Fibroblast of lung (primary cell): Measurements from ENCODE around the gene ATXN1.

Source experiments
- EZH2 ChIP-seq: IDR thresholded peaks from 2 replicates; pipeline ENCODE4 v1.5.1; 2012; ENCODE audit warnings: low read length, control low read depth, mild to moderate bottlenecking; ENCODE audit errors: missing control alignments
- TF ChIP-seq, protein P1 (sequence below), 2 donors: IDR thresholded peaks in 1 of 2; conservative IDR thresholded peaks in 1 of 2; 1 replicate in 1 of 2; 2 replicates in 1 of 2; pipeline ENCODE4 v1.5.1; 2011 to 2012; ENCODE audit warnings: low read length in 2 of 2, control low read depth in 1 of 2, inconsistent platforms in 1 of 2, low read depth in 1 of 2, mild to moderate bottlenecking in 1 of 2

DNA sequence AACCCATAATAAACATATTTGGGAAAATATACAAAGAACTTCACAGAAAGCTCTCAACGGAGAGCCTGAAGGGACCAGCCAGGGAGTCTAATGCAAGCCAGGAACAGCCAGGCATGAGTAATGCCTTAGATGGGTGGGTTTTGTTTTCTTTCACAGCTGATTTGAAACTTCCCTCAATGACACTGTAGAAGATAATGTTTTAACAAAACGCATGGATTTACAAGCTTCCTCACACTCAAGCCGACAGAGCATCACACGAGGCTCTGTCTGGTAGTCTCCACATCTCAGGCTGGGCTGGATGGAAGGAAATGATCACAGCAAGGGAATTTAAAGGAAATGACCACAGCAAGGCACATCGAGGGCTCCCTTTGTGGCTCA is 409.0 kb downstream of the ATXN1 start:
- TF ChIP-seq, protein P1, sequence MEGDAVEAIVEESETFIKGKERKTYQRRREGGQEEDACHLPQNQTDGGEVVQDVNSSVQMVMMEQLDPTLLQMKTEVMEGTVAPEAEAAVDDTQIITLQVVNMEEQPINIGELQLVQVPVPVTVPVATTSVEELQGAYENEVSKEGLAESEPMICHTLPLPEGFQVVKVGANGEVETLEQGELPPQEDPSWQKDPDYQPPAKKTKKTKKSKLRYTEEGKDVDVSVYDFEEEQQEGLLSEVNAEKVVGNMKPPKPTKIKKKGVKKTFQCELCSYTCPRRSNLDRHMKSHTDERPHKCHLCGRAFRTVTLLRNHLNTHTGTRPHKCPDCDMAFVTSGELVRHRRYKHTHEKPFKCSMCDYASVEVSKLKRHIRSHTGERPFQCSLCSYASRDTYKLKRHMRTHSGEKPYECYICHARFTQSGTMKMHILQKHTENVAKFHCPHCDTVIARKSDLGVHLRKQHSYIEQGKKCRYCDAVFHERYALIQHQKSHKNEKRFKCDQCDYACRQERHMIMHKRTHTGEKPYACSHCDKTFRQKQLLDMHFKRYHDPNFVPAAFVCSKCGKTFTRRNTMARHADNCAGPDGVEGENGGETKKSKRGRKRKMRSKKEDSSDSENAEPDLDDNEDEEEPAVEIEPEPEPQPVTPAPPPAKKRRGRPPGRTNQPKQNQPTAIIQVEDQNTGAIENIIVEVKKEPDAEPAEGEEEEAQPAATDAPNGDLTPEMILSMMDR (conservative IDR thresholded peaks at IDR 0.05 in 1 of 2, IDR thresholded peaks at IDR 0.05 in 1 of 2; ENCODE audit: low read depth in 1 of 2, low read length in 2 of 2), result no peak
- no peak for TF ChIP-seq EZH2
